Ovary (tissue), 9 donors: ENCODE data around the gene CILP2. TPM values are rescaled to one million over a fixed set of nuclear protein-coding genes. Genes with fewer than 3 reads are reported as not detected.

Source experiments
- DNase-seq, 5 donors: peaks; one replicate each; pipeline ENCODE4 v3.0.0-alpha.2; 2019 to 2020
- H3K27ac ChIP-seq, 2 donors: fragments of 200-600 bp; one replicate each; pipeline versions ENCODE4 v1.5.1 to v1.8.0; 2019 to 2022
- H3K27me3 ChIP-seq: fragments of 200-600 bp; one replicate; pipeline ENCODE4 v1.8.0; 2022
- H3K36me3 ChIP-seq: fragments of 200-600 bp; sonication (generic); one replicate; pipeline ENCODE4 v1.5.1; 2019
- H3K4me1 ChIP-seq: one replicate; pipeline ENCODE4 v1.8.1; 2013; ENCODE audit warnings: mild to moderate bottlenecking, moderate library complexity; ENCODE audit not compliant: insufficient read depth
- H3K4me3 ChIP-seq: fragments of 200-600 bp; sonication (generic); one replicate; pipeline ENCODE4 v1.5.1; 2017
- H3K9me3 ChIP-seq, 2 donors: fragments of 200-600 bp in 1 of 2; sonication (generic) in 1 of 2; one replicate each; pipeline versions ENCODE4 v1.5.1 to v1.8.1; 2013 to 2019; ENCODE audit warnings: mild to moderate bottlenecking in 1 of 2, moderate library complexity in 1 of 2
- CTCF ChIP-seq, 3 donors: fragments of 450-650 bp in 2 of 3; fragments of 200-600 bp in 1 of 3; IDR thresholded peaks; one replicate each; pipeline versions ENCODE4 v1.5.1 to v1.8.0; 2016 to 2022; ENCODE audit warnings: antibody characterized with exemption in 3 of 3, mild to moderate bottlenecking in 1 of 3
- EP300 ChIP-seq: sonication (generic); formaldehyde crosslinking; IDR thresholded peaks from one replicate; pipeline ENCODE4 v1.6.1; 2017; ENCODE audit warnings: antibody characterized with exemption
- POLR2A ChIP-seq: fragments of 450-650 bp; IDR thresholded peaks from one replicate; pipeline ENCODE4 v1.6.1; 2017; ENCODE audit warnings: antibody characterized with exemption, mild to moderate bottlenecking, moderate library complexity
- WGBS, 3 donors: extraction: QIAGEN DNeasy Blood & Tissue Kit in 1 of 3; methylation state at CpG; one replicate each; pipeline versions ENCODE4 v1.1.5 to v1.1.7; 2013 to 2017; 5-methylcytosine and 5-hydroxymethylcytosine counted together
- intact Hi-C, 4 donors: fragments of 100-400 bp; cut with DNase I; formaldehyde crosslinking; loops; one replicate each; pipeline versions ENCODE4 v1.11.0 to v1.15.1; 2022 to 2023
- polyA plus RNA-seq, 2 donors: library from polyadenylated mRNA; stranded (reverse); fragments of 200-250 nt in 1 of 2; fragments of 350-450 nt in 1 of 2; fragmentation: Illumina TruSeq in 1 of 2; extraction: RNeasy Lipid Tissue Mini Kit (QIAGEN cat#74804) in 1 of 2; gene quantifications; one replicate each; pipeline ENCODE4 v1.2.3, GENCODE V29; 2013 to 2014
- total RNA-seq, 7 donors: library from RNA; depleted of rRNA in 2 of 7; stranded (reverse); fragments of >200 nt in 2 of 7; fragmentation: NEBNext Ultra II Directional in 3 of 7; extraction: Animal tissue kit (Norgen Biotek cat#: 25700) in 3 of 7; gene quantifications; one replicate each; pipeline versions ENCODE4 v1.1.0 to v1.2.4, GENCODE V29; 2016 to 2023
- donor health status: DM: no; HTN: no; CAD: no; lungs with moderate emphysema.
- donor health status: DM: no; HTN: no; CAD: no.
- donor health status: Bipolar disorder and iron deficiency.
- donor health status: DM: yes; HTN: yes; CAD: no.
- donor health status: DM: no; HTN: no; CAD: no.
- donor health status: DM: yes; HTN: yes; CAD: no.

CILP2 gene
- total and polyA plus RNA-seq, 9 donors = 0.28 to 9.7 (median 1.0) TPM

- no peaks in the 10 kb centered on the region for H3K27me3 ChIP-seq
- 94% methylated on average over 25 of the region's 25 CpGs for WGBS, 3 donors
- H3K4me1 ChIP-seq = no peaks in the 10 kb centered on the region
- H3K36me3 ChIP-seq = no peaks in the 10 kb centered on the region
- no peak for TF ChIP-seq EP300
- TF ChIP-seq POLR2A = no peak
- no peak for TF ChIP-seq CTCF (IDR thresholded peaks at IDR 0.05)
- H3K27ac ChIP-seq = no peak overlapping the region
- no peak overlapping the region for H3K4me3 ChIP-seq
- no peaks in the 10 kb centered on the region for H3K9me3 ChIP-seq
- DNase-seq = no peak
- intact Hi-C loops = no loop called here
Measured at GRCh38 chr19:19568802-19569756, 31.0 kb downstream of the CILP2 start.

GRCh38 chr19:19570571-19570970, 32.5 kb downstream of the CILP2 start:
- DNase-seq = no peak
- no peaks in the 10 kb centered on the region for H3K27me3 ChIP-seq
- intact Hi-C loops = no loop called here
- H3K9me3 ChIP-seq = no peaks in the 10 kb centered on the region
- WGBS, 3 donors = 77 to 80% (median 79%) methylated on average over 10 of the region's 10 CpGs
- no peak overlapping the region for H3K27ac ChIP-seq
- H3K4me1 ChIP-seq = no peaks in the 10 kb centered on the region
- no peak for TF ChIP-seq CTCF (IDR thresholded peaks at IDR 0.05)
- TF ChIP-seq POLR2A = no peak
- TF ChIP-seq EP300 = no peak
- H3K4me3 ChIP-seq = no peak overlapping the region
- H3K36me3 ChIP-seq = no peaks in the 10 kb centered on the region

- intact Hi-C loops = no loop called here
- H3K9me3 ChIP-seq = no peaks in the 10 kb centered on the region
Measured at GRCh38 chr19:19571071-19571786, 33.2 kb downstream of the CILP2 start.

More at GRCh38 chr19:19571071-19571786, 33.2 kb downstream of the CILP2 start:
- no peak overlapping the region for H3K4me3 ChIP-seq
- TF ChIP-seq POLR2A (no peak), EP300 (no peak), CTCF (IDR thresholded peaks at IDR 0.05) (no peak)
- DNase-seq = no peak
- no peaks in the 10 kb centered on the region for H3K36me3 ChIP-seq
- H3K27me3 ChIP-seq = no peaks in the 10 kb centered on the region
- H3K27ac ChIP-seq = no peak overlapping the region
- 90 to 93% (median 90%) methylated on average over 11 of the region's 11 CpGs for WGBS, 3 donors
- H3K4me1 ChIP-seq = no peaks in the 10 kb centered on the region
